Endothelial cell (in vitro differentiated cells): Measurements from ENCODE around the gene APBB2. TPM values are rescaled to one million over a fixed set of nuclear protein-coding genes. Genes with fewer than 3 reads are reported as not detected.

ENCODE experiments used
- DNase-seq: peaks from one replicate; pipeline ENCODE4 v3.0.0; 2021; ENCODE audit warnings: low spot score
- H3K27ac Mint-ChIP-seq: one replicate; pipeline ENCODE4 v1.8.0; 2021; ENCODE audit warnings: mixed read lengths, inconsistent platforms; ENCODE audit not compliant: unreplicated experiment
- H3K27me3 Mint-ChIP-seq: one replicate; pipeline ENCODE4 v1.8.0; 2021; ENCODE audit warnings: mild to moderate bottlenecking, moderate library complexity, mixed read lengths, inconsistent platforms; ENCODE audit not compliant: unreplicated experiment
- H3K36me3 Mint-ChIP-seq: one replicate; pipeline ENCODE4 v1.8.0; 2021; ENCODE audit warnings: mild to moderate bottlenecking, low read depth, mixed read lengths, inconsistent platforms; ENCODE audit not compliant: unreplicated experiment
- H3K4me1 Mint-ChIP-seq: one replicate; pipeline ENCODE4 v1.8.0; 2021; ENCODE audit warnings: mild to moderate bottlenecking, mixed read lengths, inconsistent platforms; ENCODE audit not compliant: unreplicated experiment
- H3K4me3 Mint-ChIP-seq: one replicate; pipeline ENCODE4 v1.8.0; 2021; ENCODE audit warnings: mild to moderate bottlenecking, mixed read lengths, inconsistent platforms; ENCODE audit not compliant: unreplicated experiment
- H3K9me3 Mint-ChIP-seq: one replicate; pipeline ENCODE4 v1.8.0; 2021; ENCODE audit warnings: mixed read lengths, inconsistent platforms; ENCODE audit not compliant: unreplicated experiment
- CTCF ChIP-seq: fragments of 200-600 bp; sonication (generic); IDR thresholded peaks from one replicate; pipeline ENCODE4 v1.5.0; 2021; ENCODE audit warnings: antibody characterized with exemption; ENCODE audit not compliant: unreplicated experiment
- total RNA-seq: library from RNA; stranded (reverse); fragmentation: NEBNext Ultra II Directional; extraction: Animal tissue kit (Norgen Biotek cat#: 25700); gene quantifications from one replicate; pipeline ENCODE4 v1.2.1, GENCODE V29; 2021; ENCODE audit not compliant: unreplicated experiment

The APBB2 gene
- total RNA-seq, 1 donor from 2014 or later: 103 TPM

- Mint-ChIP-seq H3K27me3 (peaks cover 3% of the 10 kb centered on the region), H3K4me3 (no peak overlapping the region), H3K4me1 (peaks cover 25% of the 10 kb centered on the region), H3K27ac (no peak overlapping the region), H3K9me3 (no peaks in the 10 kb centered on the region), H3K36me3 (no peaks in the 10 kb centered on the region)
- no peak for DNase-seq
- no peak for TF ChIP-seq CTCF
Observed at GRCh38 chr4:40990899-40991265, 223.5 kb downstream of the APBB2 start.

GRCh38 chr4:40990236-40990898 is 224.0 kb downstream of the APBB2 start:
- no peaks in the 10 kb centered on the region for H3K36me3 Mint-ChIP-seq
- H3K27ac Mint-ChIP-seq: no peak overlapping the region
- no peaks in the 10 kb centered on the region for H3K9me3 Mint-ChIP-seq
- DNase-seq: no peak
- H3K4me3 Mint-ChIP-seq: no peak overlapping the region
- H3K4me1 Mint-ChIP-seq: peaks cover 25% of the 10 kb centered on the region
- H3K27me3 Mint-ChIP-seq: peaks cover 3% of the 10 kb centered on the region
- no peak for TF ChIP-seq CTCF

GRCh38 chr4:40987151-40987550 is 227.2 kb downstream of the APBB2 start:
- Mint-ChIP-seq H3K36me3 (peaks cover 3% of the 10 kb centered on the region), H3K4me1 (peaks cover 20% of the 10 kb centered on the region), H3K27me3 (peaks cover 3% of the 10 kb centered on the region), H3K4me3 (no peak overlapping the region), H3K27ac (no peak overlapping the region), H3K9me3 (no peaks in the 10 kb centered on the region)
- no peak for DNase-seq
- TF ChIP-seq CTCF: no peak

GRCh38 chr4:40986375-40986774 is 228.0 kb downstream of the APBB2 start:
- H3K27me3 Mint-ChIP-seq: peaks cover 5% of the 10 kb centered on the region
- DNase-seq: no peak
- peaks cover 3% of the 10 kb centered on the region for H3K36me3 Mint-ChIP-seq
- H3K27ac Mint-ChIP-seq: no peak overlapping the region
- H3K9me3 Mint-ChIP-seq: no peaks in the 10 kb centered on the region
- H3K4me1 Mint-ChIP-seq: peaks cover 14% of the 10 kb centered on the region
- H3K4me3 Mint-ChIP-seq: no peak overlapping the region
- TF ChIP-seq CTCF: no peak

GRCh38 chr4:40984051-40984450 is 230.3 kb downstream of the APBB2 start:
- DNase-seq: no peak
- H3K27ac Mint-ChIP-seq: no peak overlapping the region
- peaks cover 2% of the 10 kb centered on the region for H3K27me3 Mint-ChIP-seq
- H3K9me3 Mint-ChIP-seq: no peaks in the 10 kb centered on the region
- H3K36me3 Mint-ChIP-seq: peaks cover 3% of the 10 kb centered on the region
- TF ChIP-seq CTCF: no peak
- no peaks in the 10 kb centered on the region for H3K4me1 Mint-ChIP-seq
- H3K4me3 Mint-ChIP-seq: no peak overlapping the region
